ENCODE data around the gene APBB1.

APBB1 gene

DNA sequence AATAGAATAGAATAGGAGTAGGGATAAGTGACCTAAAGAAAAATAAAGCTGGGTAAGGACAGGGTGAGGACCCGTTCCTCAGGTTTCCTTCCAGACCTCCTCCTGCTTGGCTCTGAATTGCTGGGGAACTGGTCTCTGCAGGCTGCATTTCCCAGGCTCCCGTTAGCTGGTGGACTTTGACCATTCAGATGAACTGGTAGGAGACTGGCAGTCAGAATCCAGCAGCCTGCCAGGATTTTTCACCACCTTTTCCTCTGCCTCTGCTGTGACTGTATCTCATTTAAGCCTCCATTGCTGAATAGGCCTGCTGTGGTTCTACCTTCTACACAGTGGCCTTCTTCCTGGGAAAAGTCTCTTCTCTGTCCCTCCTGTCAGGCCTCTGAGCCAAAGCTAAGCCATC lies 53.2 kb downstream of the APBB1 start:
- DNase-seq (ENCODE audit: low read depth): no peak
- H3K4me3 ChIP-seq (ENCODE audit: low read depth, low read length): no peak overlapping the region
- no peak for TF ChIP-seq CTCF (conservative IDR thresholded peaks at IDR 0.05; ENCODE audit: low read depth, low read length)

DNA sequence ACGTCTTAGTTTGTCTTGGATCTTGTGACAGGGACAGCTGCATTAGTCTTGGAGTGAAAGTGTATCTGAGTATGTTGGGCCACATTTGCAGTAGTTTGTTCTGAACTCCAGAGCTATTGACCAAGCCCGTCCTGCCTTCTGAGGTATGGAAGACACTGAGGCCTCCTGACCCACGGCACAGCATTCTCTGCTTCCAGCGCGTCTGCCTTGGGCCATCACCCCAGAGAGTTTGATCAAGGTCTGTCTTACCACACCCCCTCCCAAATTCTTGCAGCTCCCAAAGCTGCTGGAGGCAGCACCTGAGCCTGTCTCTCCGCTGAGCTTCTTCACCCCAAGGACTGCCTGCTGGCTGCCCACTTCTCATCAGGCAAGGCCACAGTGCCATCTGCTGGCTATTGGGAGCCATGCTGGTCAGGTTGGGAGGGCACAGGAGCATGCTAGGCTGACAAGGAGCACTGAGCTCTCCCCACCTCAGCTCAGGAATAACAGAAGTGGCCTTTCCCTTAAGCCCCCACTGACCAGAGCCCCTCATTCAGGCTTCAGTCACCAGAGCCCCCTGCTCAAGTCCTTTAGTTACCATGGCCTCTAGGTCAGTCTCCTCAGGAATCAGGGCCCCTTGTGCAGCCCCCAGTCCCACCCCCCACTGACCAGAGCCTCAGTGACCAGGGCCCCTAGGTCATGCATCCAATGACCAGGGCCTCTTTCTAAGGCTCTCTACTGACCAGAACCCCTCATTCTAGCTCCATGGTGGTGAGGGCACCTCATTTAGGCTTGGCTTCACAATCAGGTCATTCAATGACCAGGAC lies 55.8 kb downstream of the APBB1 start:
- peak; percentile 98 for TF ChIP-seq CTCF (conservative IDR thresholded peaks at IDR 0.05; ENCODE audit: low read depth, low read length)
- DNase-seq (ENCODE audit: low read depth): peak; percentile 91
- no peak overlapping the region for H3K4me3 ChIP-seq (ENCODE audit: low read depth, low read length)

DNA sequence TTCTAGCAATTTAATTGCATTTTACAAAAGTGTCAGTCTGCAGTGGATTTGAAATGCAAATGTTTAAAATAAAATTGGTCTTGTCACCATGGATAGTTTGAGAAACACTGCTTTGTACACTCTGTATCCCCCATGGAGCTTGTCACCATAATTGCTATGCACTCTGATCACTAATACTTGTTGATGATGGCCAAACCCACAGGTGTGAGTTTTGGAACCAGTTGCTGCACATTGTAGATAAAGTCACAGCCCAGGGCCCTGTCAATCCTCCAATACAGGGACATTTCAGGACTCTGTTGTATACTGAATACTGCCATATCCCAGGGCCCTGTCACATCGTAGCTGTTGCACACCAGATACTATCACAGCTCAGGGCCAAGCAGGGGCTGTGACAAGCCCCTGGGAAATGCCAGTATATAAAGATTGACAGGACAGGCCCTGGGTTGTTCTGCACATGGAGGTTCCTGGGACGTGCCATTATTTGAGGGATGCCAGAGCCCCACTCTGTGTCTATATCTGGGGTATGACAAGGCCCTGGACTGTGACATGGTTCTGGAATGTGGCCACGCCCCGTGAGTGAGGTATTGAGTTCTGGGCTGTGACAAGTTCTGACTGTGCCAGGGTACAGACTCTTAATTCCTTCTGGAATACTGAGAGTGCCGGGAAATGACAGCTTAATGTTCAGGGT lies 56.6 kb downstream of the APBB1 start:
- DNase-seq (ENCODE audit: low read depth): no peak
- no peak for TF ChIP-seq CTCF (conservative IDR thresholded peaks at IDR 0.05; ENCODE audit: low read depth, low read length)
- H3K4me3 ChIP-seq (ENCODE audit: low read depth, low read length): no peak overlapping the region

GRCh38 chr11:6360183-6360582 lies 58.7 kb downstream of the APBB1 start:
- TF ChIP-seq CTCF (conservative IDR thresholded peaks at IDR 0.05; ENCODE audit: low read depth, low read length): no peak
- peak; percentile 23 for DNase-seq (ENCODE audit: low read depth)

GRCh38 chr11:6357222-6357621 lies 61.7 kb downstream of the APBB1 start:
- TF ChIP-seq CTCF (conservative IDR thresholded peaks at IDR 0.05; ENCODE audit: low read depth, low read length): no peak
- DNase-seq (ENCODE audit: low read depth): peak; percentile 80
- no peak overlapping the region for H3K4me3 ChIP-seq (ENCODE audit: low read depth, low read length)

More at GRCh38 chr11:6360183-6360582, 58.7 kb downstream of the APBB1 start:
- H3K4me3 ChIP-seq (ENCODE audit: low read depth, low read length): no peak overlapping the region

DNA sequence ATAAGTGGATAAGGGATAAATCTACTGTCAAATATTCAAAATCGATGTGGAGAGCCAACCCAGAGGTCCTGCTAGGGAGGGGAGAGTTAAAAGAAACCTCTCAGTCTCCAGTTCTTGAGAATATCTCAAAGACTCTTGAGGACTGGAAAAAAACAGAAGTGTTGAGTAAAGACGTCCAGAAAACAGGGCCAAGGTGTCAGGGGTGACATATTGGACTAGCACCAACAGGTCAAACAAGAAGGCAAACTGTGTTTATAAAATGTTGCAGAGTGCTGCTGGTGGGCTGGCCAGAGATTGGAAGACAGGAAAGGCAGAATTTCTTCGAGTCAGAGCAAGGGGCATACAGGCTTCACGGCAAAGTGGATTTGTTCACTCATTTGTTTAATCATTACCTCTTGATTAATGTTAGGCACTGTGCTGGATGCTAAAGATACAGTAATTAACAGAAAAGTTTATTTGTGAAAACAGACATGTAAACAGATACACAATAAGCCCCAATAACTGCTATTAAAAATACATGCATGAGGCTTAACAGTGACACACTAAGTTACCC lies 62.3 kb downstream of the APBB1 start:
- DNase-seq (ENCODE audit: low read depth): no peak
- H3K4me3 ChIP-seq (ENCODE audit: low read depth, low read length): no peak overlapping the region
- no peak for TF ChIP-seq CTCF (conservative IDR thresholded peaks at IDR 0.05; ENCODE audit: low read depth, low read length)

Measured in choroid plexus epithelial cell (primary cell).